Ovary (tissue), 9 donors: Measurements from ENCODE around the gene CYFIP2. TPM values are rescaled to one million over a fixed set of nuclear protein-coding genes. Genes with fewer than 3 reads are reported as not detected.

Experiments used
- DNase-seq, 5 donors: peaks; one replicate each; pipeline ENCODE4 v3.0.0-alpha.2; 2019 to 2020
- H3K27ac ChIP-seq, 2 donors: fragments of 200-600 bp; one replicate each; pipeline versions ENCODE4 v1.5.1 to v1.8.0; 2019 to 2022
- H3K27me3 ChIP-seq: fragments of 200-600 bp; one replicate; pipeline ENCODE4 v1.8.0; 2022
- H3K36me3 ChIP-seq: fragments of 200-600 bp; sonication (generic); one replicate; pipeline ENCODE4 v1.5.1; 2019
- H3K4me1 ChIP-seq: one replicate; pipeline ENCODE4 v1.8.1; 2013; ENCODE audit warnings: mild to moderate bottlenecking, moderate library complexity; ENCODE audit not compliant: insufficient read depth
- H3K4me3 ChIP-seq: fragments of 200-600 bp; sonication (generic); one replicate; pipeline ENCODE4 v1.5.1; 2017
- H3K9me3 ChIP-seq, 2 donors: fragments of 200-600 bp in 1 of 2; sonication (generic) in 1 of 2; one replicate each; pipeline versions ENCODE4 v1.5.1 to v1.8.1; 2013 to 2019; ENCODE audit warnings: mild to moderate bottlenecking in 1 of 2, moderate library complexity in 1 of 2
- CTCF ChIP-seq, 3 donors: fragments of 450-650 bp in 2 of 3; fragments of 200-600 bp in 1 of 3; IDR thresholded peaks; one replicate each; pipeline versions ENCODE4 v1.5.1 to v1.8.0; 2016 to 2022; ENCODE audit warnings: antibody characterized with exemption in 3 of 3, mild to moderate bottlenecking in 1 of 3
- EP300 ChIP-seq: sonication (generic); formaldehyde crosslinking; IDR thresholded peaks from one replicate; pipeline ENCODE4 v1.6.1; 2017; ENCODE audit warnings: antibody characterized with exemption
- POLR2A ChIP-seq: fragments of 450-650 bp; IDR thresholded peaks from one replicate; pipeline ENCODE4 v1.6.1; 2017; ENCODE audit warnings: antibody characterized with exemption, mild to moderate bottlenecking, moderate library complexity
- WGBS, 3 donors: extraction: QIAGEN DNeasy Blood & Tissue Kit in 1 of 3; methylation state at CpG; one replicate each; pipeline versions ENCODE4 v1.1.5 to v1.1.7; 2013 to 2017; 5-methylcytosine and 5-hydroxymethylcytosine counted together
- intact Hi-C, 4 donors: fragments of 100-400 bp; cut with DNase I; formaldehyde crosslinking; loops; one replicate each; pipeline versions ENCODE4 v1.11.0 to v1.15.1; 2022 to 2023
- polyA plus RNA-seq, 2 donors: library from polyadenylated mRNA; stranded (reverse); fragments of 200-250 nt in 1 of 2; fragments of 350-450 nt in 1 of 2; fragmentation: Illumina TruSeq in 1 of 2; extraction: RNeasy Lipid Tissue Mini Kit (QIAGEN cat#74804) in 1 of 2; gene quantifications; one replicate each; pipeline ENCODE4 v1.2.3, GENCODE V29; 2013 to 2014
- total RNA-seq, 7 donors: library from RNA; depleted of rRNA in 2 of 7; stranded (reverse); fragments of >200 nt in 2 of 7; fragmentation: NEBNext Ultra II Directional in 3 of 7; extraction: Animal tissue kit (Norgen Biotek cat#: 25700) in 3 of 7; gene quantifications; one replicate each; pipeline versions ENCODE4 v1.1.0 to v1.2.4, GENCODE V29; 2016 to 2023
- donor health status: DM: no; HTN: no; CAD: no; lungs with moderate emphysema.
- donor health status: DM: no; HTN: no; CAD: no.
- donor health status: Bipolar disorder and iron deficiency.
- donor health status: DM: yes; HTN: yes; CAD: no.
- donor health status: DM: no; HTN: no; CAD: no.
- donor health status: DM: yes; HTN: yes; CAD: no.

Gene CYFIP2
- total and polyA plus RNA-seq, 9 donors: 4.9 to 39.8 (median 17.1) TPM

GRCh38 chr5:157269165-157269671 is 3.3 kb downstream of the CYFIP2 start:
- TF ChIP-seq POLR2A (no peak), CTCF (IDR thresholded peaks at IDR 0.05) (no peak), EP300 (no peak)
- H3K27ac ChIP-seq: no peak overlapping the region
- H3K36me3 ChIP-seq: no peaks in the 10 kb centered on the region
- no peak for DNase-seq
- no peak overlapping the region for H3K4me3 ChIP-seq
- H3K27me3 ChIP-seq: no peaks in the 10 kb centered on the region
- 77 to 83% (median 82%) methylated on average over 6 of the region's 6 CpGs for WGBS, 3 donors
- H3K9me3 ChIP-seq: no peaks in the 10 kb centered on the region
- intact Hi-C loops: no loop called here
- no peaks in the 10 kb centered on the region for H3K4me1 ChIP-seq

- Histone ChIP-seq H3K4me1 (no peaks in the 10 kb centered on the region), H3K36me3 (no peaks in the 10 kb centered on the region), H3K9me3 (no peaks in the 10 kb centered on the region), H3K27me3 (no peaks in the 10 kb centered on the region), H3K27ac (no peak overlapping the region), H3K4me3 (no peak overlapping the region)
- WGBS, 3 donors: 90 to 96% (median 94%) methylated on average over 4 of the region's 4 CpGs
- TF ChIP-seq POLR2A: no peak
- no peak for TF ChIP-seq CTCF (IDR thresholded peaks at IDR 0.05)
- TF ChIP-seq EP300: no peak
- intact Hi-C loops: no loop called here
- no peak for DNase-seq
These were observed 3.9 kb downstream of the CYFIP2 start for GRCh38 chr5:157269761-157270272.

- Histone ChIP-seq H3K4me1 (no peaks in the 10 kb centered on the region), H3K27ac (no peak overlapping the region), H3K36me3 (no peaks in the 10 kb centered on the region), H3K27me3 (no peaks in the 10 kb centered on the region), H3K4me3 (no peak overlapping the region), H3K9me3 (no peaks in the 10 kb centered on the region)
- TF ChIP-seq EP300 (no peak), CTCF (IDR thresholded peaks at IDR 0.05) (no peak), POLR2A (no peak)
- intact Hi-C loops: no loop called here
- WGBS, 3 donors: 60 to 74% (median 70%) methylated on average over 3 of the region's 3 CpGs
- DNase-seq: no peak
These were observed 4.8 kb downstream of the CYFIP2 start for GRCh38 chr5:157270771-157271170.

GRCh38 chr5:157271740-157272271 is 5.9 kb downstream of the CYFIP2 start:
- Histone ChIP-seq H3K36me3 (no peaks in the 10 kb centered on the region), H3K9me3 (no peaks in the 10 kb centered on the region), H3K27ac (no peak overlapping the region), H3K4me1 (no peaks in the 10 kb centered on the region), H3K27me3 (no peaks in the 10 kb centered on the region), H3K4me3 (no peak overlapping the region)
- intact Hi-C loops: no loop called here
- TF ChIP-seq CTCF (IDR thresholded peaks at IDR 0.05) (no peak), POLR2A (no peak), EP300 (no peak)
- DNase-seq: no peak
- 87 to 92% (median 89%) methylated on average over 12 of the region's 12 CpGs for WGBS, 3 donors
